ENCODE measurements around the gene OR3A3.

The OR3A3 gene

GRCh38 chr17:3471599-3471998 lies 60.4 kb downstream of the OR3A3 start, which contains the start of gene SPATA22:
SPATA22 (minus strand) TSS chr17:3471819; CDS start chr17:3469325, 2,494 bp downstream.
- TF ChIP-seq CTCF (IDR thresholded peaks at IDR 0.05; ENCODE audit: low read depth, low read length): no peak
- no peak within 1 kb of the TSS for H3K4me3 ChIP-seq (ENCODE audit: low read depth, low read length)
- no peak for DNase-seq (ENCODE audit: low read depth, low spot score)
- in situ Hi-C loops (cut with HindIII; ENCODE audit: low sequenced_read_pairs): no loop called here

GRCh38 chr17:3472137-3472536 lies 61.0 kb downstream of the OR3A3 start:
- no peak for DNase-seq (ENCODE audit: low read depth, low spot score)
- no peak overlapping the region for H3K4me3 ChIP-seq (ENCODE audit: low read depth, low read length)
- in situ Hi-C loops (cut with HindIII; ENCODE audit: low sequenced_read_pairs): no loop called here
- no peak for TF ChIP-seq CTCF (IDR thresholded peaks at IDR 0.05; ENCODE audit: low read depth, low read length)

All from astrocyte of the spinal cord (primary cell).